GM23338 (cell line): ENCODE measurements around the gene BRDT. TPM values are rescaled to one million over a fixed set of nuclear protein-coding genes. Genes with fewer than 3 reads are reported as not detected.
A peak's percentile ranks its signal among the peaks of the same experiment; 100 is the strongest.

ENCODE experiments used
- ATAC-seq: fragments of 200-7000 bp; cut with Tn5 transposase; 3 replicates; pipeline ENCODE4 v1.9.1; 2020
- DNase-seq: peaks from one replicate; pipeline ENCODE4 v3.0.0-alpha.2; 2015; ENCODE audit warnings: low spot score
- H2AFZ ChIP-seq: fragments of 200-600 bp; sonication (generic); 2 replicates; pipeline ENCODE4 v1.8.0; 2016; ENCODE audit warnings: antibody characterized with exemption, mild to moderate bottlenecking, moderate library complexity
- H3F3A ChIP-seq: fragments of 200-600 bp; sonication (generic); replicated peaks from 2 replicates; pipeline ENCODE4 v1.8.0; 2017; ENCODE audit warnings: antibody characterized with exemption, mixed run types, low read depth
- H3K27ac ChIP-seq: fragments of 200-600 bp; sonication (generic); 2 replicates; pipeline ENCODE4 v1.6.1; 2016; ENCODE audit warnings: low read depth
- H3K27me3 ChIP-seq: fragments of 200-600 bp; sonication (generic); 2 replicates; pipeline ENCODE4 v1.8.0; 2016; ENCODE audit warnings: mild to moderate bottlenecking, mixed run types, moderate library complexity; ENCODE audit not compliant: insufficient read depth
- H3K36me3 ChIP-seq: fragments of 200-600 bp; sonication (generic); 2 replicates; pipeline ENCODE4 v1.8.0; 2016; ENCODE audit warnings: mild to moderate bottlenecking; ENCODE audit not compliant: insufficient read depth
- H3K4me1 ChIP-seq: fragments of 200-600 bp; sonication (generic); 2 replicates; pipeline ENCODE4 v1.8.0; 2016; ENCODE audit warnings: mild to moderate bottlenecking, moderate library complexity; ENCODE audit not compliant: insufficient read depth
- H3K4me2 ChIP-seq: fragments of 200-600 bp; sonication (generic); 2 replicates; pipeline ENCODE4 v1.7.1; 2017; ENCODE audit warnings: mixed run types
- H3K4me3 ChIP-seq: fragments of 200-600 bp; sonication (generic); 2 replicates; pipeline ENCODE4 v1.6.1; 2016; ENCODE audit warnings: mixed run types
- H3K79me2 ChIP-seq: fragments of 200-600 bp; sonication (generic); replicated peaks from 2 replicates; pipeline ENCODE4 v1.8.0; 2017; ENCODE audit warnings: mild to moderate bottlenecking; ENCODE audit not compliant: insufficient read depth
- H3K9me2 ChIP-seq: fragments of 200-600 bp; sonication (generic); 2 replicates; pipeline ENCODE4 v1.8.0; 2017; ENCODE audit not compliant: insufficient read depth
- H4K20me1 ChIP-seq: fragments of 200-600 bp; sonication (generic); replicated peaks from 2 replicates; pipeline ENCODE4 v1.8.0; 2017; ENCODE audit warnings: mild to moderate bottlenecking; ENCODE audit not compliant: insufficient read depth
- H3K27ac Mint-ChIP-seq: 2 replicates; pipeline ENCODE4 v1.8.0; 2020; ENCODE audit warnings: inconsistent platforms, mild to moderate bottlenecking, moderate library complexity, mixed read lengths
- H3K27me3 Mint-ChIP-seq: 3 replicates; pipeline ENCODE4 v1.8.0; 2022; ENCODE audit warnings: low read depth, mild to moderate bottlenecking, moderate library complexity, mixed read lengths, inconsistent platforms; ENCODE audit not compliant: insufficient read depth, poor library complexity
- H3K36me3 Mint-ChIP-seq: 3 replicates; pipeline ENCODE4 v1.8.0; 2021; ENCODE audit warnings: low read depth, mild to moderate bottlenecking, inconsistent platforms, moderate library complexity, mixed read lengths
- H3K4me1 Mint-ChIP-seq: 3 replicates; pipeline ENCODE4 v1.8.0; 2020; ENCODE audit warnings: mild to moderate bottlenecking, inconsistent platforms, mixed read lengths
- H3K4me3 Mint-ChIP-seq: 3 replicates; pipeline ENCODE4 v1.8.0; 2021; ENCODE audit warnings: moderate library complexity, mild to moderate bottlenecking, inconsistent platforms, mixed read lengths
- H3K9me3 Mint-ChIP-seq: 3 replicates; pipeline ENCODE4 v1.8.0; 2020; ENCODE audit warnings: moderate library complexity, mild to moderate bottlenecking, inconsistent platforms, mixed read lengths
- CREB1 ChIP-seq: fragments of 250-450 bp; sonication (Bioruptor Pico); IDR thresholded peaks from 2 replicates; pipeline ENCODE4 v1.5.0; 2020; ENCODE audit warnings: low read depth, mild to moderate bottlenecking, moderate library complexity
- EZH2 ChIP-seq: fragments of 200-600 bp; sonication (generic); IDR thresholded peaks from one replicate; pipeline ENCODE4 v1.8.0; 2017; ENCODE audit warnings: antibody characterized with exemption, mild to moderate bottlenecking, low read depth; ENCODE audit not compliant: unreplicated experiment
- EZH2phosphoT487 ChIP-seq: fragments of 200-600 bp; sonication (generic); IDR thresholded peaks from one replicate; pipeline ENCODE4 v1.8.1; 2018; ENCODE audit warnings: antibody characterized with exemption; ENCODE audit not compliant: unreplicated experiment
- JUNB ChIP-seq: IDR thresholded peaks from one replicate; pipeline ENCODE4 v1.6.1; 2016; ENCODE audit warnings: antibody characterized with exemption; ENCODE audit not compliant: unreplicated experiment
- NANOG ChIP-seq: IDR thresholded peaks from 2 replicates; pipeline ENCODE4 v1.6.1; 2016; ENCODE audit warnings: antibody characterized with exemption, borderline replicate concordance
- ZNF462 ChIP-seq: fragments of 250-450 bp; sonication (Bioruptor Pico); IDR thresholded peaks from 2 replicates; pipeline ENCODE4 v1.5.0; 2020; ENCODE audit warnings: mild to moderate bottlenecking, moderate library complexity
- polyA plus RNA-seq: library from polyadenylated mRNA; unstranded; fragments of >200 nt; fragmentation: Nextera tagmentation; extraction: Ambion mirVana; gene quantifications from 2 replicates; pipeline ENCODE4 v1.2.1, GENCODE V29; 2016
- total RNA-seq: library from RNA; depleted of rRNA; stranded (reverse); fragments of >200 nt; shearing (Covaris generic); gene quantifications from 2 replicates; pipeline ENCODE4 v1.2.3, GENCODE V29; 2014

Gene BRDT
- total and polyA plus RNA-seq, 2 experiments from 2014 or later = 0.58 to 0.80 TPM

- TF ChIP-seq EZH2 (no peak), JUNB (no peak), EZH2phosphoT487 (no peak), CREB1 (CRISPR knock-in tag) (no peak), NANOG (no peak), ZNF462 (no peak)
- Mint-ChIP-seq H3K4me3 (no peak overlapping the region), H3K36me3 (no peaks in the 10 kb centered on the region), H3K27ac (no peak overlapping the region), H3K27me3 (peaks cover 2% of the 10 kb centered on the region), H3K9me3 (0 out of 3 replicates have a peak, but pooled peaks cover 3% of the 10 kb centered on the region), H3K4me1 (peaks cover 15% of the 10 kb centered on the region)
- Histone ChIP-seq H4K20me1 (no peaks in the 10 kb centered on the region), H3K27me3 (no peaks in the 10 kb centered on the region), H3K9me2 (no peaks in the 10 kb centered on the region), H2AFZ (0 out of 2 replicates have a peak overlapping the region, but pooled peaks have one; percentile 24), H3K36me3 (no peaks in the 10 kb centered on the region), H3K4me1 (peaks cover 5% of the 10 kb centered on the region; the same call in 1 of the 2 replicates), H3F3A (no peaks in the 10 kb centered on the region), H3K4me2 (0 out of 2 replicates have a peak overlapping the region, but pooled peaks have one; percentile 8), H3K4me3 (no peak overlapping the region), H3K79me2 (no peaks in the 10 kb centered on the region), H3K27ac (no peak overlapping the region)
- DNase-seq (peak; percentile 33), ATAC-seq (no peak; the same call in 2 of the 3 replicates)
Observed at GRCh38 chr1:91916811-91917460, 32.3 kb upstream of the BRDT start.
